Measurements from ENCODE around the gene SLC28A3. TPM values are rescaled to one million over a fixed set of nuclear protein-coding genes. Genes with fewer than 3 reads are reported as not detected.

SLC28A3 gene
- total and polyA plus RNA-seq, 5 donors = 0.11 to 0.26 (median 0.19) TPM; not detected in 1

- Histone ChIP-seq H3K4me1 (ENCODE audit: control insufficient read depth, insufficient read depth, low read length) (peaks cover 3% of the 10 kb centered on the region), H3K9me3 (ENCODE audit: control insufficient read depth, low read length) (no peaks in the 10 kb centered on the region), H3K27me3 (ENCODE audit: control insufficient read depth, insufficient read depth) (no peaks in the 10 kb centered on the region), H3K27ac (ENCODE audit: low read length) (peak overlapping the region; percentile 10), H3K4me3 (ENCODE audit: low read length) (peak overlapping the region; percentile 54)
- intact Hi-C loops (cut with DNase I) = no loop called here
- DNase-seq (peak; percentile 43 to 79 (median 75)), ATAC-seq (peak; percentile 72 to 83)
- WGBS = 9% methylated on average over 17 of the region's 17 CpGs
Measured at GRCh38 chr9:84271531-84271900, 69.0 kb downstream of the SLC28A3 start.

DNA sequence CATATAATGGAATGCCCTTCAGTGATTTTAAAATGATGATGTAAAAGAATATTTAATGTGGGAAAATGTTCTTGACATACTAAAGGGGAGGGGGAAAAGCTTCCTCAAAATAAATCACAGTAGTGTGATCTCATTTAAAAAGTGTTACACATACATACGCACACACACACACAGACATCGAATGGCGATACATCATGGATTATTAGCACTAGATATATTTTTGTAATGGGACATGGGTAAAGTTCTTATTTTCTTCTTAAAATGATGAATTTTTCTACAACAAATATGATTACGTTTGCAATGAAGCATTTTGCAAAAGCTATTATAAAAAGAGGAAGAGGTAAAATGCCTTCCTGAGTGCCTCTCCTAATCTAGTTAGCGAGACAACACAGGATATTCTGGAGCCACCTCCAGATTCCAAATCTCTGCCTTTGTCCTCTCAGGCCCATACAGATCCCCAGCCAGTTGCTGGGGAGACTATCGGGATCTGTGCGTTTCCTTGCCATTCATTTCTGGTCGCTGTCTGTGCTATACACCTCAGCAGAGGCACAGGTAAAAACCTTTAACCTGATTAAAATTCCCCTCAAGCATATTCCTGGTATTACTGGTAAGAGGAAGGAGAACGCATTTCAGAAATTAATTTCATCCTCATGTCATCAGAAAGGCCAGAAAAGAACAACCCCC, 69.6 kb downstream of the SLC28A3 start:
- intact Hi-C loops (cut with DNase I) = no loop called here
- DNase-seq (no peak), ATAC-seq (no peak)
- H3K4me3 ChIP-seq (ENCODE audit: low read length) = peak overlapping the region; percentile 54
- peaks cover 3% of the 10 kb centered on the region for H3K4me1 ChIP-seq (ENCODE audit: control insufficient read depth, insufficient read depth, low read length)
- no peak overlapping the region for H3K27ac ChIP-seq (ENCODE audit: low read length)
- H3K27me3 ChIP-seq (ENCODE audit: control insufficient read depth, insufficient read depth) = no peaks in the 10 kb centered on the region
- H3K9me3 ChIP-seq (ENCODE audit: control insufficient read depth, low read length) = no peaks in the 10 kb centered on the region
- 50% methylated on average over 9 of the region's 9 CpGs for WGBS

- no peak overlapping the region for H3K27ac ChIP-seq (ENCODE audit: low read length)
- no peak overlapping the region for H3K4me3 ChIP-seq (ENCODE audit: low read length)
- no peaks in the 10 kb centered on the region for H3K9me3 ChIP-seq (ENCODE audit: control insufficient read depth, low read length)
- DNase-seq = no peak
- 54% methylated on average over 5 of the region's 5 CpGs for WGBS
- no peaks in the 10 kb centered on the region for H3K27me3 ChIP-seq (ENCODE audit: control insufficient read depth, insufficient read depth)
- no peak for ATAC-seq
- peaks cover 1% of the 10 kb centered on the region for H3K4me1 ChIP-seq (ENCODE audit: control insufficient read depth, insufficient read depth, low read length)
- intact Hi-C loops (cut with DNase I) = no loop called here
Measured at GRCh38 chr9:84266087-84266561, 74.4 kb downstream of the SLC28A3 start.

DNA sequence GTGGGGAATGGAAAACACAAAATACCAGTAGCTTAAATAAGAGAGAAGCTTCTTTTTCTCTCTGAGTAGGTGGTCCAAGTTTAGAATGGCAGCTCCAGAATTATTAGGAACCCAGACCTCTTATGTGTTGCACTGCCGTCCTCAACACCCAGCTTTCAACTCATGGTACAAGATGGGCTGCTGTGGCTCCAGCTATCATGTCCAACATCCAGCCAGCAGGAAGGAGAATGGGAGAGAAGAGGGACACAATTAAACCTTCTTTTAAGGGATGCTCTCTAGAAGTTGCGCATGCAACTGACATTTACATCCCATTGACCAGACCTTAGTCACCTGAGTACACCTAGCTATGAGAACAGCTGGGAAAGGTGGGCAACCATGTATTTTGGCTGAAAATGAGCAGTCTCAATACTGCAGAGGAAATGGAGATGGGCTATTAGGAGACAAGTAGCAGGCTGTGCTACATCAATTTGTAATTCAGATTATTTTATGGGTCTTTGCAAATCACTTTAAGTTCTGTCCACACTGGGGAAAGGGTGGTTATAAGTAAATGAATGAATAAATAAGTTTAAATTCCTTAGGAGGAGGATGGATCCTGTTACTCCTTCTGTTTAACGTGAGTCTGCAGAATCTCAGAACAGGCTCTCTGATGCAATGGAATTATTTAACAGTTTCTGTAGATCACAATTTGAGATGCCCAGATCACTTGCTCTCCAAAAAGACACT, 76.1 kb downstream of the SLC28A3 start:
- no peaks in the 10 kb centered on the region for H3K27me3 ChIP-seq (ENCODE audit: control insufficient read depth, insufficient read depth)
- H3K4me3 ChIP-seq (ENCODE audit: low read length) = no peak overlapping the region
- H3K27ac ChIP-seq (ENCODE audit: low read length) = no peak overlapping the region
- no peaks in the 10 kb centered on the region for H3K9me3 ChIP-seq (ENCODE audit: control insufficient read depth, low read length)
- intact Hi-C loops (cut with DNase I) = loop anchor here in 2 of 4 donors (5.0 kb wide), 1 partner anchor 327 kb away; no protein-coding TSS in a partner anchor
- WGBS = 62% methylated on average over 3 of the region's 3 CpGs
- ATAC-seq (no peak), DNase-seq (no peak)
- no peaks in the 10 kb centered on the region for H3K4me1 ChIP-seq (ENCODE audit: control insufficient read depth, insufficient read depth, low read length)

- Histone ChIP-seq H3K27me3 (ENCODE audit: control insufficient read depth, insufficient read depth) (no peaks in the 10 kb centered on the region), H3K4me1 (ENCODE audit: control insufficient read depth, insufficient read depth, low read length) (no peaks in the 10 kb centered on the region), H3K27ac (ENCODE audit: low read length) (no peak overlapping the region), H3K9me3 (ENCODE audit: control insufficient read depth, low read length) (no peaks in the 10 kb centered on the region), H3K4me3 (ENCODE audit: low read length) (peak overlapping the region; percentile 12)
- DNase-seq (peak; percentile 81 to 94 (median 90)), ATAC-seq (peak; percentile 96 to 98)
- WGBS = 33% methylated on average over 13 of the region's 13 CpGs
- intact Hi-C loops (cut with DNase I) = loop anchor here (2.0 to 5.0 kb wide), 3 partner anchors 320 to 324 kb away; no protein-coding TSS in a partner anchor
Measured at GRCh38 chr9:84261070-84261746, 79.3 kb downstream of the SLC28A3 start.

DNA sequence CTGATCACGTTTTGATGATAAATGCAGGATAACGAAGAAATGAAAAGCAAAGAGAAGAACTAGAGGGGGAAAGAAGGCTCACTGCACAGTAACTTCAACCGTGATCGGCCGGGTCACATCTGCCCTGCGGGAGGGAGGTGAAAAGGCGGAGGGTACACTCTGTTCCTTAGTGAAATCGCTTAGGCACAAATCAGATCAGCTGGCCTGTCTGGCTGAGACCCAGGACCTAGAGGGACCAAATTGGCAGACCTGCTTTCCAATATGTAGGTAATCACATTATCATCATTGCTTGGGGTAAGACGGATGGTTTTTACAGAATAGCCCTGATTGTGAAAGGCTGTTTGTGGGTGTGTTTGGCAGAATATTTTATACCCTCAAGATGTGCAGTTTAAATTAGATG, 82.2 kb downstream of the SLC28A3 start:
- intact Hi-C loops (cut with DNase I) = no loop called here
- 73% methylated on average over 9 of the region's 9 CpGs for WGBS
- H3K4me3 ChIP-seq (ENCODE audit: low read length) = no peak overlapping the region

GRCh38 chr9:84255696-84256095, 84.9 kb downstream of the SLC28A3 start:
- H3K27me3 ChIP-seq (ENCODE audit: control insufficient read depth, insufficient read depth) = no peaks in the 10 kb centered on the region
- 68% methylated on average over 4 of the region's 4 CpGs for WGBS
- DNase-seq = no peak
- H3K4me3 ChIP-seq (ENCODE audit: low read length) = no peak overlapping the region
- no peaks in the 10 kb centered on the region for H3K4me1 ChIP-seq (ENCODE audit: control insufficient read depth, insufficient read depth, low read length)
- no peak for ATAC-seq
- no peak overlapping the region for H3K27ac ChIP-seq (ENCODE audit: low read length)
- intact Hi-C loops (cut with DNase I) = no loop called here
- H3K9me3 ChIP-seq (ENCODE audit: control insufficient read depth, low read length) = no peaks in the 10 kb centered on the region

More for the DNA sequence above, 82.2 kb downstream of the SLC28A3 start:
- no peak for ATAC-seq
- DNase-seq = peak in 1 of 3 donors; percentile 34
- H3K9me3 ChIP-seq (ENCODE audit: control insufficient read depth, low read length) = no peaks in the 10 kb centered on the region
- H3K27ac ChIP-seq (ENCODE audit: low read length) = no peak overlapping the region
- H3K4me1 ChIP-seq (ENCODE audit: control insufficient read depth, insufficient read depth, low read length) = no peaks in the 10 kb centered on the region
- no peaks in the 10 kb centered on the region for H3K27me3 ChIP-seq (ENCODE audit: control insufficient read depth, insufficient read depth)

DNA sequence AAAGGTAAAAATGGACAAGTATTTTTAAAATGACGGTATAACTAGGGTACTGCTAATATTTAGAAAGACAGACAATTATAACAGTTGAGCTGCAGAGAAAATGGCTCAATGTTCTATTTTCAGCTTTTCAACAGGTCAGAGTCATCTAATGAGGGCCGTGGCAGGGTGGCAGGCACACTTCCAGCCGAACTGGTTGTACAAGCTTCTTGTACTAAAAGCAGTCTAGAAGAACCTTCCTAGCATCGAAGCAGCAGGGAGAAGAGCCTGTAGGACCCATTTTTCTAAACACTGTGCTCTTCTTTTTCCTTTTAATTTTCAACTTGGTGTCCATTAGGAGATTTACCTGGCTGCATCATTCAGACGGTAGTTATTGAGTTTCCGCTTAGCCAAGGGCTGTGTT, 85.6 kb downstream of the SLC28A3 start:
- WGBS = 74% methylated on average over 6 of the region's 6 CpGs
- Histone ChIP-seq H3K9me3 (ENCODE audit: control insufficient read depth, low read length) (no peaks in the 10 kb centered on the region), H3K4me1 (ENCODE audit: control insufficient read depth, insufficient read depth, low read length) (no peaks in the 10 kb centered on the region), H3K4me3 (ENCODE audit: low read length) (no peak overlapping the region), H3K27me3 (ENCODE audit: control insufficient read depth, insufficient read depth) (no peaks in the 10 kb centered on the region), H3K27ac (ENCODE audit: low read length) (no peak overlapping the region)
- peak in 2 of 3 donors; percentile 35 to 65 for DNase-seq
- intact Hi-C loops (cut with DNase I) = no loop called here
- ATAC-seq = no peak

DNA sequence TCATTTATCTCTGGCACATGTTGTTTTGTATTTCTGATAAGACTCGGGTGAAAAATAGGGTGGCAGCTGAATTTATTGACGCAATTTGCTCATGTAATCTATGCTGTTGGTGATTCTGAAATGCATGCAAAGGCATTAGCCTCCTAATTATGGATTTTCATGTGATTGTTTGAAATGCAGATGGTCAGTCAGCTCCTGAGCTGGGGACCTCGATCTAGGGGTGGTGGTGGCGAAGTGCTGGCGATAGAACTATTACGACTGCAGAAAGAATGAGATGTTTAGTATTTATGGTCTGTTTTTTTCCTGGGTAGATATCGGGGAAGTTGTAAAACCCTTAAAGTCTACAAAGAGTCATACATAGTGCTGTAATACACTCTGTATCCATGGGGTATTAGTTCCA, 88.6 kb downstream of the SLC28A3 start:
- WGBS = 79% methylated on average over 7 of the region's 7 CpGs
- Histone ChIP-seq H3K27me3 (ENCODE audit: control insufficient read depth, insufficient read depth) (no peaks in the 10 kb centered on the region), H3K4me3 (ENCODE audit: low read length) (no peak overlapping the region), H3K4me1 (ENCODE audit: control insufficient read depth, insufficient read depth, low read length) (no peaks in the 10 kb centered on the region), H3K9me3 (ENCODE audit: control insufficient read depth, low read length) (no peaks in the 10 kb centered on the region), H3K27ac (ENCODE audit: low read length) (no peak overlapping the region)
- no peak for DNase-seq
- intact Hi-C loops (cut with DNase I) = no loop called here
- no peak for ATAC-seq

GRCh38 chr9:84241817-84242373, 98.7 kb downstream of the SLC28A3 start:
- no peak for DNase-seq
- WGBS = 62% methylated on average over 5 of the region's 5 CpGs
- no peak overlapping the region for H3K27ac ChIP-seq (ENCODE audit: low read length)
- H3K27me3 ChIP-seq (ENCODE audit: control insufficient read depth, insufficient read depth) = no peaks in the 10 kb centered on the region
- no peaks in the 10 kb centered on the region for H3K9me3 ChIP-seq (ENCODE audit: control insufficient read depth, low read length)
- no peaks in the 10 kb centered on the region for H3K4me1 ChIP-seq (ENCODE audit: control insufficient read depth, insufficient read depth, low read length)
- H3K4me3 ChIP-seq (ENCODE audit: low read length) = no peak overlapping the region
- no peak for ATAC-seq
- intact Hi-C loops (cut with DNase I) = no loop called here

DNA sequence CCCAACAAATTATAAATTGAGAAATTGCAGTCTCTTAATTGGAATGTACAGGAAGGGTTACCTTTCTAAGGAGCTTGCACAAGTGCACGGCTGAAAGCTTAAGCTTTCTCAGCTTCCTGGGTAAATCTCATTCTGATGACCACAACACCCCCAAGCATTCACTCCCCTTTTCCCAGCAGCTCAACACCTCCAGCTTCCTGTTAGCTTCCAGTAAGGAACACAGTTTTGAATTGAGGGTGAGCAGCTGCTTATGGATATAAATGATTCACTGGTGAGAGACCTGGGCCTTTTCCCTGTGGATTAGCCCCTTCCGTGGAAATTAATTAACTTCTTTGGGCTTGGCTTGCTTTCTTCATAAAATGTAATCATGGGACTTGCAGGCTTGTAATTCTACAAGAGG, 101.2 kb downstream of the SLC28A3 start:
- intact Hi-C loops (cut with DNase I) = no loop called here
- Histone ChIP-seq H3K4me1 (ENCODE audit: control insufficient read depth, insufficient read depth, low read length) (no peaks in the 10 kb centered on the region), H3K4me3 (ENCODE audit: low read length) (no peak overlapping the region), H3K27ac (ENCODE audit: low read length) (no peak overlapping the region), H3K27me3 (ENCODE audit: control insufficient read depth, insufficient read depth) (no peaks in the 10 kb centered on the region), H3K9me3 (ENCODE audit: control insufficient read depth, low read length) (no peaks in the 10 kb centered on the region)
- ATAC-seq (no peak), DNase-seq (no peak)
- WGBS = 58% methylated on average over 2 of the region's 2 CpGs

Measured in right cardiac atrium (tissue), 5 donors.